ENCODE results near the gene TMEM185B. TPM values are rescaled to one million over a fixed set of nuclear protein-coding genes. Genes with fewer than 3 reads are reported as not detected.

TMEM185B gene
- total RNA-seq, 1 experiment from 2014 or later, result 69.9 TPM

GRCh38 chr2:120224735-120225548 lies 1.7 kb upstream of the TMEM185B start:
- Histone ChIP-seq H3K36me3 (ENCODE audit: control insufficient read depth, insufficient read depth, low read length) (no peaks in the 10 kb centered on the region), H3K9me3 (no peaks in the 10 kb centered on the region), H3K27me3 (replicated peaks; ENCODE audit: control insufficient read depth, insufficient read depth, low read length) (no peaks in the 10 kb centered on the region), H3K4me1 (peaks cover 33% of the 10 kb centered on the region), H3K4me3 (ENCODE audit: low read depth, low read length) (no peak overlapping the region)
- Mint-ChIP-seq H3K36me3 (ENCODE audit: insufficient read depth, unreplicated experiment) (peaks cover 26% of the 10 kb centered on the region), H3K9me3 (ENCODE audit: unreplicated experiment) (no peaks in the 10 kb centered on the region), H3K27me3 (ENCODE audit: insufficient read depth, unreplicated experiment) (no peaks in the 10 kb centered on the region), H3K4me1 (ENCODE audit: low read depth, unreplicated experiment) (peaks cover 31% of the 10 kb centered on the region), H3K27ac (ENCODE audit: unreplicated experiment) (peak overlapping the region; percentile 96), H3K4me3 (ENCODE audit: unreplicated experiment) (peak overlapping the region; percentile 97)
- ChIA-PET CTCF (interaction anchor here (1.1 to 1.3 kb wide), 2 partner anchors 59 to 88 kb away, joined by 3 to 4 read pairs; no protein-coding TSS in a partner anchor), POLR2A (no interaction called here)
- TF ChIP-seq CTCF (IDR thresholded peaks at IDR 0.05; ENCODE audit: insufficient read depth in 1 of 2, low read depth in 1 of 2, low read length in 1 of 2, severe bottlenecking in 1 of 2, unreplicated experiment in 1 of 2), result no peak
- intact Hi-C loops (cut with micrococcal nuclease; ENCODE audit: unreplicated experiment), result loop anchor here (10.0 kb wide), 1 partner anchor 240 kb away; no protein-coding TSS in a partner anchor
- DNase-seq, result peak in 1 of 2 experiments; percentile 19
- no TSS peak for BruUV-seq (replicated peaks)

GRCh38 chr2:120224256-120224655 lies 1.1 kb upstream of the TMEM185B start:
- Mint-ChIP-seq H3K27ac (ENCODE audit: unreplicated experiment) (peak overlapping the region; percentile 96), H3K9me3 (ENCODE audit: unreplicated experiment) (no peaks in the 10 kb centered on the region), H3K36me3 (ENCODE audit: insufficient read depth, unreplicated experiment) (peaks cover 26% of the 10 kb centered on the region), H3K27me3 (ENCODE audit: insufficient read depth, unreplicated experiment) (no peaks in the 10 kb centered on the region), H3K4me3 (ENCODE audit: unreplicated experiment) (peak overlapping the region; percentile 97), H3K4me1 (ENCODE audit: low read depth, unreplicated experiment) (peaks cover 24% of the 10 kb centered on the region)
- Histone ChIP-seq H3K36me3 (ENCODE audit: control insufficient read depth, insufficient read depth, low read length) (peaks cover 1% of the 10 kb centered on the region; the same call in 1 of the 2 replicates), H3K9me3 (no peaks in the 10 kb centered on the region), H3K27me3 (replicated peaks; ENCODE audit: control insufficient read depth, insufficient read depth, low read length) (no peaks in the 10 kb centered on the region), H3K4me3 (ENCODE audit: low read depth, low read length) (peak overlapping the region; percentile 76), H3K4me1 (peaks cover 27% of the 10 kb centered on the region)
- no peak for TF ChIP-seq CTCF (IDR thresholded peaks at IDR 0.05; ENCODE audit: insufficient read depth in 1 of 2, low read depth in 1 of 2, low read length in 1 of 2, severe bottlenecking in 1 of 2, unreplicated experiment in 1 of 2)
- ChIA-PET POLR2A (no interaction called here), CTCF (interaction anchor here (1.3 kb wide), 1 partner anchor 89 kb away, joined by 4 read pairs; no protein-coding TSS in a partner anchor)
- peak in 1 of 2 experiments; percentile 50 for DNase-seq
- intact Hi-C loops (cut with micrococcal nuclease; ENCODE audit: unreplicated experiment), result loop anchor here (10.0 kb wide), 1 partner anchor 241 kb away; no protein-coding TSS in a partner anchor
- BruUV-seq (replicated peaks), result no TSS peak

- peaks cover 34% of the 10 kb centered on the region for H3K36me3 Mint-ChIP-seq (ENCODE audit: insufficient read depth, unreplicated experiment)
- BruUV-seq (replicated peaks), result no TSS peak
- no peaks in the 10 kb centered on the region for H3K9me3 Mint-ChIP-seq (ENCODE audit: unreplicated experiment)
- CTCF ChIA-PET, result interaction anchor here (0.5 to 1.5 kb wide), 12 partner anchors 20 to 460 kb away, joined by 3 to 19 read pairs (median 4); partner anchors contain the start of gene RALB
- peaks cover 15% of the 10 kb centered on the region for H3K4me1 Mint-ChIP-seq (ENCODE audit: low read depth, unreplicated experiment)
- H3K27ac Mint-ChIP-seq (ENCODE audit: unreplicated experiment), result peak overlapping the region; percentile 96
- Histone ChIP-seq H3K27me3 (replicated peaks; ENCODE audit: control insufficient read depth, insufficient read depth, low read length) (no peaks in the 10 kb centered on the region), H3K36me3 (ENCODE audit: control insufficient read depth, insufficient read depth, low read length) (peaks cover 1% of the 10 kb centered on the region; the same call in 1 of the 2 replicates), H3K9me3 (no peaks in the 10 kb centered on the region), H3K4me1 (peaks cover 23% of the 10 kb centered on the region), H3K4me3 (ENCODE audit: low read depth, low read length) (peak overlapping the region; percentile 76)
- TF ChIP-seq CTCF (IDR thresholded peaks at IDR 0.05; ENCODE audit: insufficient read depth in 1 of 2, low read depth in 1 of 2, low read length in 1 of 2, severe bottlenecking in 1 of 2, unreplicated experiment in 1 of 2), result no peak
- no peaks in the 10 kb centered on the region for H3K27me3 Mint-ChIP-seq (ENCODE audit: insufficient read depth, unreplicated experiment)
- peak in 1 of 2 experiments; percentile 38 for DNase-seq
- intact Hi-C loops (cut with micrococcal nuclease; ENCODE audit: unreplicated experiment), result loop anchor here (1.0 to 10.0 kb wide), 6 partner anchors 16 to 1308 kb away; partner anchors contain the start of genes RALB and RNU4ATAC
- POLR2A ChIA-PET, result interaction anchor here (0.6 to 1.6 kb wide), 12 partner anchors 9 to 463 kb away, joined by 3 to 46 read pairs (median 6); partner anchors contain the start of genes EPB41L5, PTPN4 and RALB
- peak overlapping the region; percentile 97 for H3K4me3 Mint-ChIP-seq (ENCODE audit: unreplicated experiment)
Measured at GRCh38 chr2:120222186-120223033, 790 bp downstream of the TMEM185B start.

Data from Caco-2 (cell line).